UCSD-AML1 (cell line): Measurements from ENCODE around the gene FAM163B.

Source experiments
- DNase-seq: peaks from one replicate; lab custom pipeline; 2025; ENCODE audit not compliant: unreplicated experiment; lab: John Stamatoyannopoulos, UW

FAM163B gene

DNA sequence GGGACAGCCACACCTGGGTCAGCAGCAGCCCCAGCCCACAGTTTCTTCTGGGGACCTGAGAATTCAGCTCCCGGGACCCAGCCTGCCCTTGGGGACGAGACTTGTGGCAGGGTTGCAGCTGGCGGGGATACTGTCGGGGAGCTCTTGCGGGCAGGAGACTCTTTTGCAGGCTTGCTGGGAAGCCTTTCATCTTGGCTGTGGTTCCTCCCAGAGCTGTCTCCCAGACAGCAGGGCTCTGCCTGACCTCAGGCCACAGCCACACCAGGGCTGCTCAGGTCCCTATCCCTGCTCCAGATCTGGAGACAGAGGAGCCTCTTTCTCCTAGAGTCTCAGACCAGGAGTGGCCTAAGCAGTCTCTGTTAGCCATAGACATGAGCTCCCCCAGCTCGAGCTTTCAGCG is 79.7 kb downstream of the FAM163B start:
- no peak for DNase-seq

DNA sequence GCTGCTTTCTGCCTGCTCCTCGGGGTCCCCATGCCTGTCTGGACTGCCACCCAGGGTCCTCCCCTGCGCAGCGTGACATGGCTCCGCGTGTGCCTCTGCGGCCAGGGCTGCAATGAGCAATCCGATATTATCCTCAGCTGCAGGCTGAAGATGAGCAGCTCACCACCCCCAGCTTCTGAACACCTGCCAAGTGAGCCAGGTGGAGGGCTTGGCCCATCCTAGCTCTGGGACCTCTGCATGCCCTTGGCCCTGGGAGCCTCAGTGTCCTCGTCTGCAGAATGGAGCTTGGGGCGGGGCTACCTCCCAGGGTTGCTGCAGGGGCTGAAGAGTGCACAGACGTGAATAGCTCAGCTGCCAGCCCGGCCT is 80.3 kb downstream of the FAM163B start:
- DNase-seq = no peak

DNA sequence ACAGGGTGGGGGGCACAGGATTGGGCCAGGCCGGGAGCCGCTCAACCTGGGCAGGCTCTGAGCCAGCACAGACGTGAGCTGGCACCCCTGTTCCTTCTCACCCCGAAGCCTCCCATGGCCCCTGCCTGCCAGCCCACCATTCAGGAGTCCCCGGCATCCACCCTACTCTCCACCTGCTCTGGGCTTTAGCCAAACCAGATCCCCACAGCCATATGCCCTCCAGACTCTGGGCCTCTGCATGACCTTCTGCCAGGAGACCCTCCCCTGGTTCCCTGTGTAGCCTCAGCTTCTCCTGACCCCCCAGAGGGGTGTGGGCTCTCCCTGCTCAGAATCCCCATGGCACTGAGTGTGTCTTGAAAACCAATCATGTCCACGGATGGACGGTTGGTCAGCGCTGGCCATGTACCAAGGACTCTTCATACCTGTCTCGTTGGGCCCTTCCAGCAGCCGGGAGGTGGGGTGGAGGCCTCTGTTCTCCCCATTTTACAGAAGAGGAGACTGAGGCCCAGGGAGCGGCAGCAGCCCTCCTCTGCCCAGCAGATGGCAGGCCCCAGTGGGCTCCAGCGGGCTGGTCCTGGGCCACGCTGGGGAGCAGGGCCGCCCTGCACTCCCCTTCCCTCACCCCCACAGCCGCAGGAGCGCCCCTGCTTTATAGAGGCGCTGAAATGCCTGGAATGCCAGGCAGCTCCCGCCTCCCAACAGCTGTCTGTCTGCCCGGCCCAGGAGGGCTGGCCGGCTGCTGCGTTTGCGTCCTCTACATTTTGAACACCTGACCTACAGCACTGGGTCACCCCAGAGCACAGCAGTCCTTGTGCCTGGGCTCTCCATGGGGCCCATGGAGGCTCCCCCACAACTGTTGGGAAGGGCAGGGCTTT is 81.0 kb downstream of the FAM163B start:
- no peak for DNase-seq

DNA sequence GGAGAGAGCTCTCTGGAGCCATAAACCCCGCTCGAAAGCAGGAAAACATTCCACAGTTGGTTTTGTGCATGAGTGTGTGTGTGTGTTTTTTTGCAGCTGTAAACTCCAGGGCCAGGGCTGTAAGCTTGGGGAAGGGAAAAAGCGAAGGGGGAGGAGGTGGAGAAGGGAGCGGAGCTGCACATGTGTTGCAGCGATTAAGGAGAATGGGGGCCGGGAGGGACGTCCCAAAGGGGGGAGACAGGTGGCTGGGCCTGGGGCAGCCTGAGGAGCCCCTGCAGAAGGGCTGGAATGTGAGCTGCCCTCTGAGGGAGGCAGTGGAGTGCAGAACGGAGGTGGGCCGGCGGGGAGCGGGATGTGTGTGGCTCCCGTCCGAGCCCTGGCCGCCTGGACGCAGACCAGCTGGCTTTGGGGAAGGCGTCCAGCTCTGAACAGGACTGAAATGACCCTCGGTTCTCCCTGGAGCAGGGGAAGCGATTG is 81.7 kb downstream of the FAM163B start:
- DNase-seq = no peak
